Endodermal cell (in vitro differentiated cells): ENCODE measurements around the gene ATP1B1. TPM values are rescaled to one million over a fixed set of nuclear protein-coding genes. Genes with fewer than 3 reads are reported as not detected.

Experiments used
- DNase-seq: peaks from one replicate; pipeline ENCODE4 v3.0.0-alpha.2; 2017
- H3K27ac ChIP-seq: 2 replicates; pipeline ENCODE4 v1.5.1; 2013; ENCODE audit warnings: mild to moderate bottlenecking, low read depth, low read length, moderate library complexity
- H3K27me3 ChIP-seq: 2 replicates; pipeline ENCODE4 v1.6.1; 2013; ENCODE audit warnings: mild to moderate bottlenecking, low read length, moderate library complexity; ENCODE audit not compliant: insufficient read depth, control insufficient read depth, poor library complexity, severe bottlenecking
- H3K36me3 ChIP-seq: 2 replicates; pipeline ENCODE4 v1.7.0; 2013; ENCODE audit warnings: mild to moderate bottlenecking, low read length, moderate library complexity; ENCODE audit not compliant: control insufficient read depth, insufficient read depth
- H3K4me1 ChIP-seq: one replicate; pipeline ENCODE4 v1.7.0; 2013; ENCODE audit warnings: low read length; ENCODE audit not compliant: control insufficient read depth, insufficient read depth
- H3K4me3 ChIP-seq: 2 replicates; pipeline ENCODE4 v1.5.1; 2013; ENCODE audit warnings: mild to moderate bottlenecking, low read length, moderate library complexity
- H3K9ac ChIP-seq: 2 replicates; pipeline ENCODE4 v1.6.1; 2013; ENCODE audit warnings: mild to moderate bottlenecking, low read length, moderate library complexity; ENCODE audit not compliant: poor library complexity, severe bottlenecking; ENCODE audit errors: extremely low read depth
- H3K9me3 ChIP-seq: 2 replicates; pipeline ENCODE4 v1.6.1; 2013; ENCODE audit warnings: mild to moderate bottlenecking, low read length, moderate library complexity; ENCODE audit not compliant: control insufficient read depth
- H3K27ac Mint-ChIP-seq: 2 replicates; pipeline ENCODE4 v1.8.0; 2020; ENCODE audit warnings: mixed read lengths
- H3K27me3 Mint-ChIP-seq: 2 replicates; pipeline ENCODE4 v1.8.0; 2021; ENCODE audit warnings: mild to moderate bottlenecking, mixed read lengths; ENCODE audit not compliant: insufficient read depth
- H3K36me3 Mint-ChIP-seq: 2 replicates; pipeline ENCODE4 v1.8.0; 2020; ENCODE audit warnings: low read depth, mixed read lengths
- H3K4me1 Mint-ChIP-seq: 2 replicates; pipeline ENCODE4 v1.8.0; 2020; ENCODE audit warnings: mixed read lengths
- H3K4me3 Mint-ChIP-seq: 2 replicates; pipeline ENCODE4 v1.8.0; 2020; ENCODE audit warnings: mild to moderate bottlenecking, moderate library complexity, mixed read lengths
- H3K9me3 Mint-ChIP-seq: 2 replicates; pipeline ENCODE4 v1.8.0; 2020; ENCODE audit warnings: mild to moderate bottlenecking, mixed read lengths
- WGBS, 2 experiments: methylation state at CpG; one replicate each; pipeline versions ENCODE4 v1.1.5 to v1.1.7; 2013; ENCODE audit warnings: missing lambda C conversion rate in 2 of 2, mixed read lengths in 1 of 2; ENCODE audit not compliant: insufficient coverage in 1 of 2, insufficient read length in 1 of 2; 5-methylcytosine and 5-hydroxymethylcytosine counted together
- total RNA-seq, 2 donors: library from RNA; stranded (reverse); fragmentation: NEBNext Ultra II Directional in 1 of 2; extraction: Animal tissue kit (Norgen Biotek cat#: 25700) in 1 of 2; gene quantifications; 2 replicates in 1 of 2; 3 replicates in 1 of 2; pipeline ENCODE4 v1.2.1, GENCODE V29; 2021
- TF ChIP-seq, protein P1 (sequence below): fragments of 200-600 bp; sonication (generic); conservative IDR thresholded peaks from 2 replicates; pipeline ENCODE4 v1.5.0; 2021; ENCODE audit warnings: antibody characterized with exemption, mild to moderate bottlenecking

The ATP1B1 gene
- total RNA-seq, 2 donors from 2014 or later = 49.9 to 56.3 TPM

DNA sequence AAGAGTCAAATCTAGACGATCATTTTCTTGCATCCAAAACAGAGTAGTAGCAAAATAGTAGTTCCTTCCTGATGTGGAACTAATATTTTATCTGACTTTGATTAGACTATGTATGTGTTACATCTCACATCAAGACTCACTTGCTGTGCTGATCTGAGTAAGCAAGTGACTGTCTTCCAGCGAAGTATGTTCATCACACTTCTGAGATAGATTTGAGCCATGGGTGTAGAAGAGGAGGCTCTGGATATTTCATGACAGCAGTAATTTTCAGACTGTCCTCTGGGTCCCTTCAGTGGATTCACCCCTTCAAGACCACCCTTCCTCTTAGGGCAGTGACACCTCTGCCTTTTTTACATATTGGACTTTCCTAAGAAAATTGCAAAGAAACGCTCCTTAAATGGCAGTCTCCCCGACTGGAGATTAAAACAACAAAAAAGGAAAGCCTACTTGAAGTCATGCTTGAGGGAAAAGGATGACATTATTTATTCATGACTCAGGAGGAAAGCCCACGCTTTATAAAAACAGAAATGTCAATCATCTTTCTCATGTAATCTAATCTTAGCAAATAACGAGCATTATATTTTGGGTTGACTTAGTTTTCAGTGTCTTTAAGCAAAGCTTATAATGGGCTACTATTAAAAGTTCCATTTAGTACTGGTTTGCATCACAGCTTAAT lies 22.8 kb downstream of the ATP1B1 start:
- no peak overlapping the region for H3K4me3 ChIP-seq
- H3K27me3 ChIP-seq = no peaks in the 10 kb centered on the region
- WGBS, 2 experiments = 91 to 93% methylated on average over 4 to 6 of the region's 6 CpGs
- Mint-ChIP-seq H3K27ac (no peak overlapping the region), H3K36me3 (peaks cover 66% of the 10 kb centered on the region), H3K27me3 (no peaks in the 10 kb centered on the region), H3K9me3 (no peaks in the 10 kb centered on the region), H3K4me1 (peaks cover 6% of the 10 kb centered on the region), H3K4me3 (no peak overlapping the region)
- no peak for DNase-seq
- H3K36me3 ChIP-seq = peaks cover 82% of the 10 kb centered on the region
- H3K4me1 ChIP-seq = no peaks in the 10 kb centered on the region
- TF ChIP-seq, protein P1, sequence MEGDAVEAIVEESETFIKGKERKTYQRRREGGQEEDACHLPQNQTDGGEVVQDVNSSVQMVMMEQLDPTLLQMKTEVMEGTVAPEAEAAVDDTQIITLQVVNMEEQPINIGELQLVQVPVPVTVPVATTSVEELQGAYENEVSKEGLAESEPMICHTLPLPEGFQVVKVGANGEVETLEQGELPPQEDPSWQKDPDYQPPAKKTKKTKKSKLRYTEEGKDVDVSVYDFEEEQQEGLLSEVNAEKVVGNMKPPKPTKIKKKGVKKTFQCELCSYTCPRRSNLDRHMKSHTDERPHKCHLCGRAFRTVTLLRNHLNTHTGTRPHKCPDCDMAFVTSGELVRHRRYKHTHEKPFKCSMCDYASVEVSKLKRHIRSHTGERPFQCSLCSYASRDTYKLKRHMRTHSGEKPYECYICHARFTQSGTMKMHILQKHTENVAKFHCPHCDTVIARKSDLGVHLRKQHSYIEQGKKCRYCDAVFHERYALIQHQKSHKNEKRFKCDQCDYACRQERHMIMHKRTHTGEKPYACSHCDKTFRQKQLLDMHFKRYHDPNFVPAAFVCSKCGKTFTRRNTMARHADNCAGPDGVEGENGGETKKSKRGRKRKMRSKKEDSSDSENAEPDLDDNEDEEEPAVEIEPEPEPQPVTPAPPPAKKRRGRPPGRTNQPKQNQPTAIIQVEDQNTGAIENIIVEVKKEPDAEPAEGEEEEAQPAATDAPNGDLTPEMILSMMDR = no peak
- H3K9me3 ChIP-seq = no peaks in the 10 kb centered on the region
- H3K27ac ChIP-seq = no peak overlapping the region
- H3K9ac ChIP-seq = no peak overlapping the region

DNA sequence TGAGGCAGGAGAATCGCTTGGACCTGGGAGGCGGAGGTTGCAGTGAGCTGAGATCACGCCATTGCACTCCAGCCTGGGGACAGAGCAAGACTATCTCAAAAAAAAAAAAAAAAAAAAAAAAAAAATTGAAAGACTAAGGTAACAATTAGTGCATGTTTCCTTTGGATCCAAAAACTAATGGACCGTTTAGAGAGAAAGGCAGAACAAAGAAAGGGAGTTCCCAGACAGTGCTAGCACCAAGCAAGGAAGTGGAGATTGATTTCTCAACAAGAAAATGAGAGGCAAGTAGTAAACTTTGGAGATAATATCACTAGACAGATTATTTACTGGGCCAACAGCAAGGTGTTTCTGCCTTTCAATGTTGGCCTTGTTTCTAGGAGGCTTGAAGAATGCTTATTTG lies 24.2 kb downstream of the ATP1B1 start:
- no peak overlapping the region for H3K27ac Mint-ChIP-seq
- DNase-seq = no peak

DNA sequence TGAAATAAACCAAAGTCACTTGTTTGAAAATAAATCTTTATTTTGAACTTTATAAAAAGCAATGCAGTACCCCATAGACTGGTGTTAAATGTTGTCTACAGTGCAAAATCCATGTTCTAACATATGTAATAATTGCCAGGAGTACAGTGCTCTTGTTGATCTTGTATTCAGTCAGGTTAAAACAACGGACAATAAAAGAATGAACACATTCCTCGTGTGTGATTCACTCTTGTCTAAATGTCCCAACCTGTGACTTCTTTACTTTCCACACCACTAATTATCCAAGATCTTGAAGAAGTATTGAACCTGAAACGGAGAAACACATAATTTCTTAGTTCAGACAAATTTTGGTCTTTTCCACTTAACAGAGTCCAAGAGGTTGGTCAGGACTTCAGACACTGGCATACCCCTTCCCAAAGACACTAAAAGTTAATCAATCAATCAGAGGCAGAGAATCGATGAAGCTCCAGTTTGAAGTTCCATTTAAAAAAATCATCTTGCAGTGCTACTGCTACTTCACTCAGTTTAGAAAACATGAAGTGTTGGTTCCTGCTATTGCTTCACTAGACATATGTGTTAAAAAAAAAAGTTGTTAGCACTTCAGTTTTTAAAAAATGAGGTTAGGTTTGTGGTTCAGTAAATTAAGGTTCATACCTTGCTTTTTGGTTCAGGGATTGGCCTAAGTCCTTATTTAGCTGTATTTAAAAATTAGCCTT lies 26.2 kb downstream of the ATP1B1 start:
- H3K4me1 Mint-ChIP-seq = peaks cover 13% of the 10 kb centered on the region
- 94 to 100% methylated on average over 3 to 4 of the region's 4 CpGs for WGBS, 2 experiments
- H3K36me3 ChIP-seq = peaks cover 53% of the 10 kb centered on the region
- H3K4me3 Mint-ChIP-seq = no peak overlapping the region
- no peak overlapping the region for H3K27ac Mint-ChIP-seq
- no peak overlapping the region for H3K9ac ChIP-seq
- no peaks in the 10 kb centered on the region for H3K9me3 Mint-ChIP-seq
- H3K4me1 ChIP-seq = no peaks in the 10 kb centered on the region
- no peak overlapping the region for H3K27ac ChIP-seq
- peaks cover 37% of the 10 kb centered on the region for H3K36me3 Mint-ChIP-seq
- H3K27me3 ChIP-seq = no peaks in the 10 kb centered on the region
- TF ChIP-seq, protein P1 = no peak
- no peak for DNase-seq
- no peak overlapping the region for H3K4me3 ChIP-seq
- H3K9me3 ChIP-seq = no peaks in the 10 kb centered on the region
- no peaks in the 10 kb centered on the region for H3K27me3 Mint-ChIP-seq

More for the DNA sequence above, 24.2 kb downstream of the ATP1B1 start:
- TF ChIP-seq, protein P1 = no peak
- 91 to 92% methylated on average over 1 to 4 of the region's 4 CpGs for WGBS, 2 experiments
- H3K4me1 ChIP-seq = no peaks in the 10 kb centered on the region
- no peaks in the 10 kb centered on the region for H3K9me3 ChIP-seq
- no peak overlapping the region for H3K4me3 ChIP-seq
- peaks cover 68% of the 10 kb centered on the region for H3K36me3 ChIP-seq
- Mint-ChIP-seq H3K36me3 (peaks cover 52% of the 10 kb centered on the region), H3K27me3 (no peaks in the 10 kb centered on the region), H3K4me3 (no peak overlapping the region), H3K9me3 (no peaks in the 10 kb centered on the region), H3K4me1 (peaks cover 13% of the 10 kb centered on the region)
- H3K9ac ChIP-seq = no peak overlapping the region
- H3K27ac ChIP-seq = no peak overlapping the region
- H3K27me3 ChIP-seq = no peaks in the 10 kb centered on the region
